SK-N-SH (cell line): ENCODE data around the gene CBLIF. TPM values are rescaled to one million over a fixed set of nuclear protein-coding genes. Genes with fewer than 3 reads are reported as not detected.

Experiments
- CTCF ChIA-PET: fragments of 300-600, 350-600 bp; formaldehyde crosslinking; extraction: SDS; loops from one replicate; lab custom pipeline; 2021; lab: Yijun Ruan, JAX
- POLR2A ChIA-PET: fragments of 350-600 bp; sonication (Branson Sonifier 250); formaldehyde crosslinking; extraction: SDS; loops from one replicate; lab custom pipeline; 2020; ENCODE audit warnings: antibody characterized with exemption, inconsistent platforms; lab: Yijun Ruan, JAX
- DNase-seq: peaks from one replicate; pipeline ENCODE4 v3.0.0; 2012
- H2AFZ ChIP-seq: fragments of 200-600 bp; sonication (generic); 2 replicates; pipeline ENCODE4 v1.8.1; 2016; ENCODE audit warnings: antibody characterized with exemption, mild to moderate bottlenecking, low read depth
- H3F3A ChIP-seq: fragments of 200-600 bp; sonication (generic); replicated peaks from 2 replicates; pipeline ENCODE3; 2016; ENCODE audit warnings: antibody characterized with exemption, mild to moderate bottlenecking; ENCODE audit not compliant: insufficient read depth
- H3K27ac ChIP-seq, 2 experiments: fragments of 200-500 bp in 1 of 2; fragments of 200-600 bp in 1 of 2; sonication (Bioruptor generic) in 1 of 2; sonication (generic), shearing (Covaris generic) in 1 of 2; 2 replicates each; pipeline versions ENCODE4 v1.5.1 to v1.6.1; 2014 to 2016; ENCODE audit warnings: low read depth in 2 of 2, inconsistent platforms in 1 of 2, low read length in 1 of 2, mild to moderate bottlenecking in 1 of 2, mixed read lengths in 1 of 2
- H3K27me3 ChIP-seq: fragments of 200-600 bp; sonication (generic), shearing (Covaris generic); 2 replicates; pipeline ENCODE4 v1.6.1; 2016; ENCODE audit warnings: mixed run types; ENCODE audit not compliant: insufficient read depth
- H3K36me3 ChIP-seq, 2 experiments: fragments of 200-500 bp in 1 of 2; fragments of 200-600 bp in 1 of 2; sonication (Bioruptor generic) in 1 of 2; sonication (generic) in 1 of 2; replicated peaks in 1 of 2; 2 replicates each; pipeline versions ENCODE3 to v1.5.1; 2014 to 2016; ENCODE audit warnings: low read length in 1 of 2, mild to moderate bottlenecking in 1 of 2; ENCODE audit not compliant: insufficient read depth in 2 of 2, control insufficient read depth in 1 of 2
- H3K4me1 ChIP-seq, 2 experiments: fragments of 200-500 bp in 1 of 2; fragments of 200-600 bp in 1 of 2; sonication (Bioruptor generic) in 1 of 2; sonication (generic), shearing (Covaris generic) in 1 of 2; 2 replicates each; pipeline versions ENCODE4 v1.5.1 to v1.6.1; 2014 to 2016; ENCODE audit warnings: low read depth in 1 of 2, low read length in 1 of 2, mixed run types in 1 of 2; ENCODE audit not compliant: insufficient read depth in 2 of 2, control insufficient read depth in 1 of 2
- H3K4me2 ChIP-seq: fragments of 200-600 bp; sonication (generic), shearing (Covaris generic); 2 replicates; pipeline ENCODE4 v1.6.1; 2017; ENCODE audit warnings: mixed run types
- H3K4me3 ChIP-seq, 2 experiments: fragments of 200-500 bp in 1 of 2; fragments of 200-600 bp in 1 of 2; sonication (Bioruptor generic) in 1 of 2; sonication (generic), shearing (Covaris generic) in 1 of 2; 2 replicates each; pipeline versions ENCODE4 v1.5.1 to v1.8.1; 2014 to 2016; ENCODE audit warnings: low read depth in 2 of 2, inconsistent platforms in 1 of 2, low read length in 1 of 2, mild to moderate bottlenecking in 1 of 2, mixed read lengths in 1 of 2, moderate library complexity in 1 of 2
- H3K79me2 ChIP-seq: fragments of 200-600 bp; sonication (generic); 2 replicates; pipeline ENCODE4 v1.8.1; 2017; ENCODE audit warnings: mild to moderate bottlenecking; ENCODE audit not compliant: insufficient read depth
- H3K9ac ChIP-seq: fragments of 200-600 bp; sonication (generic); 2 replicates; pipeline ENCODE4 v1.6.1; 2017; ENCODE audit warnings: mixed run types
- H3K9me2 ChIP-seq: fragments of 200-600 bp; sonication (generic); 2 replicates; pipeline ENCODE4 v1.6.1; 2017; ENCODE audit warnings: mixed run types
- H3K9me3 ChIP-seq: fragments of 200-600 bp; sonication (generic); 2 replicates; pipeline ENCODE4 v1.6.1; 2017; ENCODE audit warnings: mixed run types, mild to moderate bottlenecking, moderate library complexity
- H4K20me1 ChIP-seq: fragments of 200-600 bp; sonication (generic); 2 replicates; pipeline ENCODE4 v1.6.1; 2017; ENCODE audit warnings: mild to moderate bottlenecking, mixed run types; ENCODE audit not compliant: insufficient read depth
- CTCF ChIP-seq: fragments of 200-600 bp; sonication (generic); IDR thresholded peaks from 2 replicates; pipeline ENCODE4 v1.6.1; 2017; ENCODE audit warnings: antibody characterized with exemption, mild to moderate bottlenecking, moderate library complexity
- EP300 ChIP-seq, 2 experiments: IDR thresholded peaks; 2 replicates each; pipeline versions ENCODE4 v1.4.0 to v1.6.1; 2012; ENCODE audit warnings: borderline replicate concordance in 1 of 2, low read depth in 1 of 2, low read length in 1 of 2
- FOSL2 ChIP-seq: IDR thresholded peaks from 2 replicates; pipeline ENCODE4 v1.4.0; 2012; ENCODE audit warnings: low read depth, mild to moderate bottlenecking, moderate library complexity, borderline replicate concordance
- MEF2A ChIP-seq: IDR thresholded peaks from 2 replicates; pipeline ENCODE4 v1.4.0; 2012; ENCODE audit warnings: low read depth, borderline replicate concordance
- NRF1 ChIP-seq: IDR thresholded peaks from 2 replicates; pipeline ENCODE4 v1.6.1; 2012; ENCODE audit warnings: low read depth, mild to moderate bottlenecking, low read length
- RAD21 ChIP-seq: IDR thresholded peaks from 2 replicates; pipeline ENCODE4 v1.6.1; 2012; ENCODE audit warnings: mild to moderate bottlenecking, low read length
- SIN3A ChIP-seq: IDR thresholded peaks from 2 replicates; pipeline ENCODE4 v1.6.1; 2012; ENCODE audit warnings: low read depth, mild to moderate bottlenecking, low read length, moderate library complexity, borderline replicate concordance
- SMC3 ChIP-seq: IDR thresholded peaks from 2 replicates; pipeline ENCODE4 v1.6.1; 2012; ENCODE audit warnings: low read depth, low read length, improper control_type of control experiment
- USF1 ChIP-seq: IDR thresholded peaks from 2 replicates; pipeline ENCODE4 v1.4.0; 2012; ENCODE audit warnings: low read depth, borderline replicate concordance
- WGBS: methylation state at CpG from one replicate; pipeline ENCODE4 v1.1.6; 2017; ENCODE audit warnings: low lambda C conversion rate; 5-methylcytosine and 5-hydroxymethylcytosine counted together
- polyA plus RNA-seq, 3 experiments: library from polyadenylated mRNA; depleted of rRNA; stranded (reverse); fragments of >200 nt; gene quantifications; 2 replicates each; pipeline ENCODE4 v1.2.3, GENCODE V29; 2012
- TF ChIP-seq, protein P1 (sequence below): IDR thresholded peaks from 2 replicates; pipeline ENCODE4 v1.4.0; 2012; ENCODE audit warnings: low read depth
- TF ChIP-seq, protein P2 (sequence below): IDR thresholded peaks from 2 replicates; pipeline ENCODE4; 2012
- TF ChIP-seq, protein P3 (sequence below): fragments of 150-350 bp; IDR thresholded peaks from 2 replicates; pipeline ENCODE4 v1.6.1; 2016; ENCODE audit warnings: mild to moderate bottlenecking, low read depth, low read length

Gene CBLIF
- polyA plus RNA-seq, 1 of the 3 experiments (the other 2 are of a cell fraction), result not detected

DNA sequence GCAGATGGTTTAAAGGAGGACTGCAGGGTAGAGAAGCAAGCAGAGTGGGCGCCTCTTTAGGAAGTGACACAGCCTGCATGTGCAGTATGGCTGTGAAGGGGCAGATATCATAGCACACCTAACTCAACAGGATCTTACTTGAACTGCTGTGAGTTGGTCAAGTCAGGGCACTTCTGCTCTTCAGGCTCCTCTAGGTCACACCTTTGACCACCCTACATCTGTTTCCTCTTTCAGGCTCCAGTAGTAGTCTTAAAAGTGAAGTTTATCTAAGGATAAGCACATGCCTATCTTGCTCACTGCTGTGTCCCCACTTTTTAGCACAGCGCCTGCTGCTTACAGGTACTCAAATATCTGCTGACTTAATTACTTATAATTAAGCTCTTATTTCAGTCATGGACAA lies 41.2 kb downstream of the CBLIF start:
- CTCF ChIA-PET, result interaction anchor here (0.8 to 7.2 kb wide), 3 partner anchors 16 to 267 kb away, joined by 3 to 88 read pairs (median 6); partner anchors contain the start of gene STX3

GRCh38 chr11:59802639-59803176 lies 42.6 kb downstream of the CBLIF start:
- POLR2A ChIA-PET, result no interaction called here
- no peak overlapping the region for H3K4me3 ChIP-seq
- H3K27me3 ChIP-seq, result no peaks in the 10 kb centered on the region
- H3K9me2 ChIP-seq, result no peaks in the 10 kb centered on the region
- no peak overlapping the region for H3K9ac ChIP-seq
- peak; percentile 42 for DNase-seq
- H3K36me3 ChIP-seq, result peaks cover 50 to 59% of the 10 kb centered on the region in 2 experiments
- H2AFZ ChIP-seq, result no peak overlapping the region
- WGBS, result 52% methylated on average over 4 of the region's 4 CpGs
- H3K4me1 ChIP-seq, result no peaks in the 10 kb centered on the region
- H3K9me3 ChIP-seq, result no peaks in the 10 kb centered on the region
- TF ChIP-seq, protein P1, sequence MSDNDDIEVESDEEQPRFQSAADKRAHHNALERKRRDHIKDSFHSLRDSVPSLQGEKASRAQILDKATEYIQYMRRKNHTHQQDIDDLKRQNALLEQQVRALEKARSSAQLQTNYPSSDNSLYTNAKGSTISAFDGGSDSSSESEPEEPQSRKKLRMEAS, result peak; percentile 89
- TF ChIP-seq RAD21 (peak; percentile 85), MEF2A (no peak), SMC3 (peak; percentile 52), FOSL2 (no peak), NRF1 (no peak), CTCF (peak; percentile 81)
- TF ChIP-seq, protein P2, sequence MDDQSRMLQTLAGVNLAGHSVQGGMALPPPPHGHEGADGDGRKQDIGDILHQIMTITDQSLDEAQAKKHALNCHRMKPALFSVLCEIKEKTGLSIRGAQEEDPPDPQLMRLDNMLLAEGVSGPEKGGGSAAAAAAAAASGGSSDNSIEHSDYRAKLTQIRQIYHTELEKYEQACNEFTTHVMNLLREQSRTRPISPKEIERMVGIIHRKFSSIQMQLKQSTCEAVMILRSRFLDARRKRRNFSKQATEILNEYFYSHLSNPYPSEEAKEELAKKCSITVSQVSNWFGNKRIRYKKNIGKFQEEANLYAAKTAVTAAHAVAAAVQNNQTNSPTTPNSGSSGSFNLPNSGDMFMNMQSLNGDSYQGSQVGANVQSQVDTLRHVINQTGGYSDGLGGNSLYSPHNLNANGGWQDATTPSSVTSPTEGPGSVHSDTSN, result no peak
- CTCF ChIA-PET, result interaction anchor here (1.0 to 7.2 kb wide), 7 partner anchors 9 to 194 kb away, joined by 3 to 88 read pairs (median 5); partner anchors contain the start of gene STX3
- H3K79me2 ChIP-seq, result no peaks in the 10 kb centered on the region
- H3F3A ChIP-seq, result peaks cover 20% of the 10 kb centered on the region
- H4K20me1 ChIP-seq, result no peaks in the 10 kb centered on the region
- no peak overlapping the region for H3K4me2 ChIP-seq
- no peak overlapping the region for H3K27ac ChIP-seq

More for the DNA sequence above, 41.2 kb downstream of the CBLIF start:
- no peak for DNase-seq
- POLR2A ChIA-PET, result no interaction called here
- H3K4me2 ChIP-seq, result no peak overlapping the region
- peaks cover 53 to 67% of the 10 kb centered on the region in 2 experiments for H3K36me3 ChIP-seq
- 97% methylated on average over 2 of the region's 2 CpGs for WGBS
- no peaks in the 10 kb centered on the region for H3K9me2 ChIP-seq
- H3K9me3 ChIP-seq, result no peaks in the 10 kb centered on the region
- no peak overlapping the region for H3K9ac ChIP-seq
- peaks cover 8% of the 10 kb centered on the region; the same call in 1 of the 2 replicates for H3K79me2 ChIP-seq
- no peaks in the 10 kb centered on the region for H3K27me3 ChIP-seq
- no peaks in the 10 kb centered on the region for H4K20me1 ChIP-seq
- no peak overlapping the region for H2AFZ ChIP-seq
- no peak overlapping the region for H3K4me3 ChIP-seq
- H3F3A ChIP-seq, result peaks cover 32% of the 10 kb centered on the region
- H3K27ac ChIP-seq, result no peak overlapping the region
- TF ChIP-seq EP300 (IDR thresholded peaks at IDR 0.05; ENCODE audit: borderline replicate concordance in 1 of 2, low read depth in 1 of 2, low read length in 1 of 2) (no peak), SMC3 (no peak), MEF2A (no peak), SIN3A (no peak), RAD21 (no peak), USF1 (no peak)
- TF ChIP-seq, protein P3, sequence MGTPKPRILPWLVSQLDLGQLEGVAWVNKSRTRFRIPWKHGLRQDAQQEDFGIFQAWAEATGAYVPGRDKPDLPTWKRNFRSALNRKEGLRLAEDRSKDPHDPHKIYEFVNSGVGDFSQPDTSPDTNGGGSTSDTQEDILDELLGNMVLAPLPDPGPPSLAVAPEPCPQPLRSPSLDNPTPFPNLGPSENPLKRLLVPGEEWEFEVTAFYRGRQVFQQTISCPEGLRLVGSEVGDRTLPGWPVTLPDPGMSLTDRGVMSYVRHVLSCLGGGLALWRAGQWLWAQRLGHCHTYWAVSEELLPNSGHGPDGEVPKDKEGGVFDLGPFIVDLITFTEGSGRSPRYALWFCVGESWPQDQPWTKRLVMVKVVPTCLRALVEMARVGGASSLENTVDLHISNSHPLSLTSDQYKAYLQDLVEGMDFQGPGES, result no peak
- no peaks in the 10 kb centered on the region; a peak in 1 of 4 replicates for H3K4me1 ChIP-seq
